ENCODE results near the gene LARP6.
"Not testable (repeated sequence)": the region's sequence is repeated elsewhere in the genome, so short reads cannot be mapped to it uniquely, and the experiment has no call there.

Gene LARP6

GRCh38 chr15:70858614-70859321 is 4.8 kb upstream of the LARP6 start:
- DNase-seq = not testable (repeated sequence)

GRCh38 chr15:70857562-70858285 is 3.8 kb upstream of the LARP6 start:
- no peak for DNase-seq

- DNase-seq = peak; percentile 87
These were observed 3.1 kb upstream of the LARP6 start for GRCh38 chr15:70856884-70857561.

- DNase-seq = no peak
These were observed 2.4 kb upstream of the LARP6 start for GRCh38 chr15:70856177-70856883.

- DNase-seq = no peak
These were observed 1.8 kb upstream of the LARP6 start for GRCh38 chr15:70855764-70856163.

- no peak for DNase-seq
These were observed 664 bp upstream of the LARP6 start for GRCh38 chr15:70854666-70854976.

GRCh38 chr15:70853318-70853972 is 512 bp downstream of the LARP6 start:
- peak; percentile 66 for DNase-seq

- no peak for DNase-seq
These were observed 1.2 kb downstream of the LARP6 start for GRCh38 chr15:70852501-70853317.

GRCh38 chr15:70851889-70852288 is 2.1 kb downstream of the LARP6 start:
- no peak for DNase-seq

GRCh38 chr15:70845602-70846360 is 8.2 kb downstream of the LARP6 start:
- no peak for DNase-seq

GRCh38 chr15:70837476-70837875 is 16.5 kb downstream of the LARP6 start:
- no peak for DNase-seq

GRCh38 chr15:70835841-70836240 is 18.1 kb downstream of the LARP6 start:
- DNase-seq = no peak

- DNase-seq = no peak
These were observed 18.5 kb downstream of the LARP6 start for GRCh38 chr15:70835415-70835814.

GRCh38 chr15:70834999-70835398 is 19.0 kb downstream of the LARP6 start:
- no peak for DNase-seq

GRCh38 chr15:70833861-70834765 is 19.8 kb downstream of the LARP6 start:
- peak; percentile 85 for DNase-seq

- DNase-seq = no peak
These were observed 20.5 kb downstream of the LARP6 start for GRCh38 chr15:70833422-70833821.

GRCh38 chr15:70832176-70832575 is 21.8 kb downstream of the LARP6 start:
- DNase-seq = no peak

GRCh38 chr15:70831094-70831911 is 22.7 kb downstream of the LARP6 start:
- DNase-seq = no peak

- no peak for DNase-seq
These were observed 23.3 kb downstream of the LARP6 start for GRCh38 chr15:70830615-70831014.

Measured in femur (tissue), 1 donor.